ENCODE results near the gene MACROD2. TPM values are rescaled to one million over a fixed set of nuclear protein-coding genes. Genes with fewer than 3 reads are reported as not detected.

MACROD2 gene
- total RNA-seq, 4 donors from 2014 or later: 2.9 to 11.3 (median 8.0) TPM

DNA sequence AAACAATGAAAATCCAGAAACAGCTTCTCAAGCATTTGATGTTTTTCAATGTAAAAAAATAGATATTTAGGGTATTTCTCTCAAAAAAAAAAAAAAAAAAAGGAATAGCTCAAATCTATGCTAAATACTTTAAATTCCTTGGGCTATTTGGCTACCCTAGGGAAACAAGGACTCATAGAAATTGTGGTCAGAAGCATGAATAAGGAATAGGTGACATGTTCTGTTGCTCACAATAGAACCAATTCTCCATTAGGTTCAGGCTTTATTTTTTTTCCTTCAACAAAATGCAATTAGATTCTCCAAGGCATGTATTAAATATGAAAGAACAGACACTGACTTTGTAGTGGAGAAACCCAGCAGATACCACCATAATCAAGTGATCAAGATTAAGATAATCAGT, 1246.4 kb downstream of the MACROD2 start:
- TF ChIP-seq, protein P1, sequence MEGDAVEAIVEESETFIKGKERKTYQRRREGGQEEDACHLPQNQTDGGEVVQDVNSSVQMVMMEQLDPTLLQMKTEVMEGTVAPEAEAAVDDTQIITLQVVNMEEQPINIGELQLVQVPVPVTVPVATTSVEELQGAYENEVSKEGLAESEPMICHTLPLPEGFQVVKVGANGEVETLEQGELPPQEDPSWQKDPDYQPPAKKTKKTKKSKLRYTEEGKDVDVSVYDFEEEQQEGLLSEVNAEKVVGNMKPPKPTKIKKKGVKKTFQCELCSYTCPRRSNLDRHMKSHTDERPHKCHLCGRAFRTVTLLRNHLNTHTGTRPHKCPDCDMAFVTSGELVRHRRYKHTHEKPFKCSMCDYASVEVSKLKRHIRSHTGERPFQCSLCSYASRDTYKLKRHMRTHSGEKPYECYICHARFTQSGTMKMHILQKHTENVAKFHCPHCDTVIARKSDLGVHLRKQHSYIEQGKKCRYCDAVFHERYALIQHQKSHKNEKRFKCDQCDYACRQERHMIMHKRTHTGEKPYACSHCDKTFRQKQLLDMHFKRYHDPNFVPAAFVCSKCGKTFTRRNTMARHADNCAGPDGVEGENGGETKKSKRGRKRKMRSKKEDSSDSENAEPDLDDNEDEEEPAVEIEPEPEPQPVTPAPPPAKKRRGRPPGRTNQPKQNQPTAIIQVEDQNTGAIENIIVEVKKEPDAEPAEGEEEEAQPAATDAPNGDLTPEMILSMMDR (IDR thresholded peaks at IDR 0.05; ENCODE audit: low read depth): no peak

DNA sequence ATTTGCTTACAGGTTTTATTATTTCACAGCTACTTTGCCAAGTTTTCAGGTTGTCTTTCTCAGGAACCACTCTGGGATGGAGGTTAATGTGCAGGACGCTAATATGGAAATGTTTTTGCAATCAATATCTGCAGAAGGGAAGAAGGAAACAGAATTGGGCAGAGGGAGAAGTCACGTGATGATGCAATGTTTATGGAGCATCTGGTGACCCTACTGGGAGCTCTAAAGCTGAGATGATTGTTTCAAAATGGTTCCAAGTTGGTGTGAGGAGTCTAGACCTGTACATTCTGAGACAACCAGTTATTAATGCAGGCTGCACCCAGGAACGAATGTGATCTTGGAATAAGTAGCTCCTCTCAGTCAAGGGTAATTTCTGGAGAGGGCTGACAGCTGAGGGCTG, 1247.5 kb downstream of the MACROD2 start:
- TF ChIP-seq, protein P1 (IDR thresholded peaks at IDR 0.05; ENCODE audit: low read depth): no peak

DNA sequence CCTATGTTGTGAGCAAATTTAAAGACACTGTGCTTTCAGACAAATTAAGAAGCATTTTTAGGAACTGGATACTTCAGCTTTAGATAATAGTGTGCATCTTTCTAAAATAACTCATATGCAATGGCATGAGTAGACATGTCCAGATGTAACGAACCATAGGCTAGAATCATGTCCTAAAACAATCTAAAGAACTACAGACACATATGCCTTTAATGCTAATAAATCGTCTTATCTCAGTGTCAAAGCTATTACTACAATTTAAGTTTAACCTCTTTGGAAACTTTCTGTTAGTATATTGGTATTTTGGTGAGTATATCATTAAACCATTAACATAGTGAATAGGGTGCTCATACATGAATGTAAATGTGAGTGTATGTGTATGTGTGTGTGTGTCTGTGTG, 1250.6 kb downstream of the MACROD2 start:
- TF ChIP-seq, protein P1 (IDR thresholded peaks at IDR 0.05; ENCODE audit: low read depth): no peak

DNA sequence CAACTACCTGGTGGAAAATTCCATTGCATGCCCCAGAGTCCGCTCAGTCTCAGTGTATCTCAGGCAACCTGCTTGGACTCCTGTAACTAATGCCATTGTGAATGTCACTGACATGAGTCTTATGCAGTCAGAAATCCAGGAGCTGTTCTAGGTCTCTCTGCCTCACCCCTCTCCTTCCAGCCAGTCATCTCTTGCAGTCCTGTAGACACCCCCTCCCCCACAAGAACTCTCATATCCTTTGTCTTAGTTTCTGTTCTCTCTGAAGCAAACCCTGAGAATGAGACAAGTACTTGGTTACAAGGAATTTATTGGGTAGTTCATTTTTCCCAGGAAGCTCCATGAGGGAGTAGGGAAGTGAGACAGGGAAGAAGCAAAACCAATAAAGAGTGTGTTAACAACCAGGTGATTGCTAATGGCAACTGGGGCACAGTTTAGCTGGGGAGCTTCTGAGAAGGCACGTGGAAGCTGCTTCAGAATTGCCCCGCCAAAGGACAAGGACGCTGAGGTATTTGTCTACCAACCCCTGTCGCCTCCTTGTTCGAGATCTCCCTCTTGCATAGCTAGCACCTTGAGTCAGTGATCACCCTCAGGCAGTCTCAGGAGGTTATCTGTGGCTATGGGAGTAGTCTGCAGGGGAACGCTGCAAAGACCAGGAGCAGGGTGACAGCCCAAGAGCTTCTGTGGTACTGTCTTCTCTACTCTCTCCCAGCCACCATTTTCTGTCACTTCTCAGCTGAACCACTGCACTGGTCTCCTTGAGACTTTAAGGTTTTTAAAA, 1253.5 kb downstream of the MACROD2 start:
- TF ChIP-seq, protein P1 (IDR thresholded peaks at IDR 0.05; ENCODE audit: low read depth): no peak

DNA sequence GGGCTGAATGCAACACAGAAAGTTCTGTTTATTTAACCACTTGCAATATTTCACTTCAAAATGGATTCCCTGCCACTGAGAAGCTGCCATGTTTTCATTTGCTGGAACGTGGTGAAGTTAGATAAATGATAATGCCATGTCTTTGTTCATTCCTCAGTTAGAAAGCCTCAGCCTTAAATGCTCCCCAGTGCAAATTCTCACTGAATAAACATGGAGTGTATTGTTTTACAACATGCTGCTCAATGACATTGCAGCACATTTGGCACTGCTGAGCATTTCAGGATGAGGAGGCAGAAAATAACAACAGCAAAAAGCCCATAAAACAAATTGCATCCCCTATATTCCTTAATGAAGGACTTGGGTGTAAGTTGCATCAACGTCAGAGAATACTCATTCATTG, 1255.9 kb downstream of the MACROD2 start:
- TF ChIP-seq, protein P1 (IDR thresholded peaks at IDR 0.05; ENCODE audit: low read depth): no peak

DNA sequence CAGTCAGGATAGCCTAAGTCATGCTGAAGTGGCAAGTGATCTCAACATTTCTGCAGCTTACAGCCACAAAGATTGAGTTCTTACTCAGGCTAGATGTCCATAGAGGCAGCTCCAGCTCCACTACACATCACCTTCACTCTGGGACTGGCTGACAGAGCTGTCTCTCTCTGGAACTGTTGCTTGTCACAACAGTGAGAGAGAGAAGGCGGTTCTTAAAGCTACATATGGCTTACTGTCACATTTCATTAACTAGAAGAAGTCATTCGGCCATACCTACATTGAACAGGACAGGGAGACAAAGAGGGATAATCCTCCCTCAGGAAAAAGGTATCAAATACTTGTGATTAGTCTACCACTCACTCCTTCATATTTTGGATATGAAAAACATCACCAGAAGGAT, 1257.0 kb downstream of the MACROD2 start:
- TF ChIP-seq, protein P1 (IDR thresholded peaks at IDR 0.05; ENCODE audit: low read depth): no peak

DNA sequence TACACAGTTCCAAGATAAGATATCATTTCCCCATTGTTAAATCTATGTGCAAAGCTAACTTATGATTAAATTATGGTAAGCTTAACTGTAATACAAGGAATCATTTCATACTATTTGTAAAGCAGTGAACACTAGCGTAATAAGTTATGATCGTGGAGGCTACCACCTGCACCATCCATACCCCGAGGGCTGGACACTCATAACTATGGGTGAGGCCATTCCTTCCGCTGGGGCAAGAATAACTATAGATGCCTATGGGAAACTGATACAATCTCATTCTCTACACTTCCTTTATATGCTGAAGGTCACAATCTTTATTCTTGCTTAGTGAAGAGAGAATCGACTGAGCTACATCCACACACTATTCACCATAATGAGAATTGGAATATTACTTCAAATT, 1258.1 kb downstream of the MACROD2 start:
- TF ChIP-seq, protein P1 (IDR thresholded peaks at IDR 0.05; ENCODE audit: low read depth): no peak

Data from subcutaneous adipose tissue (tissue), 4 donors.